Measurements from ENCODE around the gene MYO5A. TPM values are rescaled to one million over a fixed set of nuclear protein-coding genes. Genes with fewer than 3 reads are reported as not detected.

Gene MYO5A
- total RNA-seq, 4 donors from 2014 or later, result 8.9 to 65.2 (median 12.7) TPM

DNA sequence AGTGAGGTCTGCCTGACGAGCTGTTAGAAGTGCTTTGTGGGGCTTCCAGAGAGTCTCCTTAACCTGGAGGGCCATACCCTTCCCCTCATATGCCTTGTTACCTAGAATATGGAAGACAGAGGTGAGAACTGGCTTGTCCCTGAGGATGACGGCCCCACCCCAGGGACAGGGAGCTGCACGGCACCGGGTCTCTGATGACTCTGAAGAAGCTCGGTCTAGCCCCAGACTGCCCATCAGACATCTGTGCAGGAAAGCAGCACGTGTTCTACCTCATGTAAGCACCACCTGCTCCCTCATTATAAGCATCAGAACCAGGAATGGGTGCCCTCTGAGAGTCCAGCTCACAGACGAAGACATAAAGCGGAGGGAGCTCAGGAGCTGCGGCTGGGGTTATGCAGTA lies 251.1 kb downstream of the MYO5A start:
- no peaks in the 10 kb centered on the region for H3K27me3 ChIP-seq

GRCh38 chr15:52276256-52276770 lies 252.4 kb downstream of the MYO5A start:
- Histone ChIP-seq H3K27me3 (no peaks in the 10 kb centered on the region), H3K4me3 (no peak overlapping the region), H3K36me3 (peaks cover 0 to 18% (median 0%) of the 10 kb centered on the region in 3 donors), H3K4me1 (no peaks in the 10 kb centered on the region), H3K9me3 (no peaks in the 10 kb centered on the region), H3K27ac (no peak overlapping the region)
- DNase-seq, result no peak
- TF ChIP-seq, protein P1, sequence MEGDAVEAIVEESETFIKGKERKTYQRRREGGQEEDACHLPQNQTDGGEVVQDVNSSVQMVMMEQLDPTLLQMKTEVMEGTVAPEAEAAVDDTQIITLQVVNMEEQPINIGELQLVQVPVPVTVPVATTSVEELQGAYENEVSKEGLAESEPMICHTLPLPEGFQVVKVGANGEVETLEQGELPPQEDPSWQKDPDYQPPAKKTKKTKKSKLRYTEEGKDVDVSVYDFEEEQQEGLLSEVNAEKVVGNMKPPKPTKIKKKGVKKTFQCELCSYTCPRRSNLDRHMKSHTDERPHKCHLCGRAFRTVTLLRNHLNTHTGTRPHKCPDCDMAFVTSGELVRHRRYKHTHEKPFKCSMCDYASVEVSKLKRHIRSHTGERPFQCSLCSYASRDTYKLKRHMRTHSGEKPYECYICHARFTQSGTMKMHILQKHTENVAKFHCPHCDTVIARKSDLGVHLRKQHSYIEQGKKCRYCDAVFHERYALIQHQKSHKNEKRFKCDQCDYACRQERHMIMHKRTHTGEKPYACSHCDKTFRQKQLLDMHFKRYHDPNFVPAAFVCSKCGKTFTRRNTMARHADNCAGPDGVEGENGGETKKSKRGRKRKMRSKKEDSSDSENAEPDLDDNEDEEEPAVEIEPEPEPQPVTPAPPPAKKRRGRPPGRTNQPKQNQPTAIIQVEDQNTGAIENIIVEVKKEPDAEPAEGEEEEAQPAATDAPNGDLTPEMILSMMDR (IDR thresholded peaks at IDR 0.05), result no peak
- no peak for TF ChIP-seq POLR2A (IDR thresholded peaks at IDR 0.05)

More for the DNA sequence above, 251.1 kb downstream of the MYO5A start:
- no peaks in the 10 kb centered on the region for H3K4me1 ChIP-seq
- TF ChIP-seq, protein P1 (IDR thresholded peaks at IDR 0.05), result no peak
- TF ChIP-seq POLR2A (IDR thresholded peaks at IDR 0.05), result no peak
- peaks cover 0 to 18% (median 0%) of the 10 kb centered on the region in 3 donors for H3K36me3 ChIP-seq
- no peak overlapping the region for H3K4me3 ChIP-seq
- no peak for DNase-seq
- no peak overlapping the region for H3K27ac ChIP-seq
- H3K9me3 ChIP-seq, result no peaks in the 10 kb centered on the region

DNA sequence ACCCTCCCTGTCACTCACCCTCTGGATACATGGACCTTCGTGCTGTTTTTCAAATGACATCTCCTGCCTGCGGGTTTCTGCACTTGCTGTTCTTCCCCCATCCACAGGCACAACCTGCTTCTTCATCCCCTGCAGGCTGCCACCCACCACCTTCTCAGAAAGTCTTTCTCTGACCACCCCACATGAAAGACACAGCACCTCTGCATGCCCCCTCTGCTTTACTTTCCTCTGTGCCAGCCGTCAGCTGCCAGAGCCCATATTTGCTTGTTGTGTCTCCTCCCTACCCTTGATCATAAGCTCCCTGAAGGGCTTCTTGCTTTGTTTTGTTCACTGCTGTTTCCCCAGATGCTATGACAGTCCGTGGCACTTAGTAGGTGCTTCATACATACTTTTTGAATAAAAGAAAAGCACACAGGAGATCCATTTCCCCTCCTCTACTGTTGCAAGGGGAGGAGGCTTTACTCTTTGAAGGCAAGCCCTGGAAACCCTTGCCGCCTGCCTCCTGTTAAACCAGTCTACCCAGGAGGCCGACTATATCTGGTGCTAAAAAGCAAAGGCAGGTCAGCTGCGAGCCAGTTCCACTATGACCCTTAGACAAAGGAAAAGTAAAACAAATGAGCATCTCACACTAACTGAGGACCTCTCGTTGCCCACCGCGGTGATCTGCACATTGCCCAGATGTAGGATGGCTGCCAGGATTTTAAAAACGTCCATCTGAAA lies 265.0 kb downstream of the MYO5A start:
- no peak for DNase-seq
- TF ChIP-seq POLR2A (IDR thresholded peaks at IDR 0.05), result no peak
- TF ChIP-seq, protein P1 (IDR thresholded peaks at IDR 0.05), result no peak
- Histone ChIP-seq H3K27ac (no peak overlapping the region), H3K27me3 (no peaks in the 10 kb centered on the region), H3K36me3 (no peaks in the 10 kb centered on the region), H3K9me3 (no peaks in the 10 kb centered on the region), H3K4me3 (no peak overlapping the region), H3K4me1 (peaks cover 0 to 14% (median 0%) of the 10 kb centered on the region in 4 donors)

DNA sequence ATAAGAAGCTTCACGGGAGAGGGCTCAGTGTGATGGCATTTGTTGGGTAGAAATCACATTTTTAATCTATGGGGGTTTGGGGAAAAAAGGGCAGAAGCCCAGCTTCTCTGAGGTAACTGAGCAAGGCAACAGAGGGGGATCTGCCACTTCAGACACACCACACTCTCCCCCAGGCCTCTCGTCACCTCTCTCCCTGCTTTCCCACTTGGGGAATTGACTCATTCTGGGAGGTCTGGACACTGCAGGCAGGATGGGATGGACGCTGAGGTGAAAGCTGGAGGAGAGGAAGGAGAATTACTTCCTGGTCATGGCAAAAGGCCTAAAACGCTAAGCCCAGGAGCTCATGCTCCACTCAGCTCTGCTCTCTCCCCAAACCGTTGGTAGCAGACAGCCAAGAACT lies 266.3 kb downstream of the MYO5A start:
- no peaks in the 10 kb centered on the region for H3K27me3 ChIP-seq
- peak overlapping the region; percentile 24 to 69 (median 66) for H3K27ac ChIP-seq
- no peaks in the 10 kb centered on the region for H3K9me3 ChIP-seq
- no peak overlapping the region for H3K4me3 ChIP-seq
- DNase-seq, result no peak
- no peaks in the 10 kb centered on the region for H3K36me3 ChIP-seq
- peaks cover 0 to 14% (median 0%) of the 10 kb centered on the region in 4 donors for H3K4me1 ChIP-seq
- TF ChIP-seq, protein P1 (IDR thresholded peaks at IDR 0.05), result no peak
- no peak for TF ChIP-seq POLR2A (IDR thresholded peaks at IDR 0.05)

- no peaks in the 10 kb centered on the region for H3K36me3 ChIP-seq
- TF ChIP-seq POLR2A (IDR thresholded peaks at IDR 0.05), result no peak
- TF ChIP-seq, protein P1 (IDR thresholded peaks at IDR 0.05), result peak in 2 of 6 experiments; percentile 8 to 13
- H3K4me1 ChIP-seq, result peaks cover 0 to 14% (median 0%) of the 10 kb centered on the region in 4 donors
- H3K27ac ChIP-seq, result peak overlapping the region; percentile 46 to 69 (median 68)
- no peaks in the 10 kb centered on the region for H3K9me3 ChIP-seq
- H3K27me3 ChIP-seq, result no peaks in the 10 kb centered on the region
- peak in 2 of 3 donors; percentile 69 to 84 for DNase-seq
- no peak overlapping the region for H3K4me3 ChIP-seq
Observed at GRCh38 chr15:52261498-52262242, 267.0 kb downstream of the MYO5A start.

All from Peyer's patch (tissue), 4 donors.